Measurements from ENCODE around the gene HTRA1.

HTRA1 gene

GRCh38 chr10:122461367-122461728 is at the start of gene HTRA1:
Gene HTRA1, plus strand, starts transcription at chr10:122461553. Its CDS starts 100 bp downstream, at chr10:122461653.
- DNase-seq (ENCODE audit: low read depth), result peak; percentile 65

- no peak for DNase-seq (ENCODE audit: low read depth)
Observed at GRCh38 chr10:122413327-122413726, 48.0 kb upstream of the HTRA1 start.

GRCh38 chr10:122417667-122418066 is 43.7 kb upstream of the HTRA1 start:
- no peak for DNase-seq (ENCODE audit: low read depth)

- no peak for DNase-seq (ENCODE audit: low read depth)
Observed at GRCh38 chr10:122419016-122419415, 42.3 kb upstream of the HTRA1 start.

- peak; percentile 6 for DNase-seq (ENCODE audit: low read depth)
Observed at GRCh38 chr10:122419876-122420623, 41.3 kb upstream of the HTRA1 start.

GRCh38 chr10:122420624-122421007 is 40.7 kb upstream of the HTRA1 start:
- DNase-seq (ENCODE audit: low read depth), result no peak

- DNase-seq (ENCODE audit: low read depth), result no peak
Observed at GRCh38 chr10:122421054-122421625, 40.2 kb upstream of the HTRA1 start.

GRCh38 chr10:122421742-122422141 is 39.6 kb upstream of the HTRA1 start:
- no peak for DNase-seq (ENCODE audit: low read depth)

- no peak for DNase-seq (ENCODE audit: low read depth)
Observed at GRCh38 chr10:122422266-122422989, 38.9 kb upstream of the HTRA1 start.

- no peak for DNase-seq (ENCODE audit: low read depth)
Observed at GRCh38 chr10:122424059-122424458, 37.3 kb upstream of the HTRA1 start.

GRCh38 chr10:122426829-122427228 is 34.5 kb upstream of the HTRA1 start:
- DNase-seq (ENCODE audit: low read depth), result no peak

GRCh38 chr10:122427280-122427679 is 34.1 kb upstream of the HTRA1 start:
- DNase-seq (ENCODE audit: low read depth), result no peak

GRCh38 chr10:122435212-122435827 is 26.0 kb upstream of the HTRA1 start:
- peak; percentile 75 for DNase-seq (ENCODE audit: low read depth)

- DNase-seq (ENCODE audit: low read depth), result peak; percentile 81
Observed at GRCh38 chr10:122441961-122442360, 19.4 kb upstream of the HTRA1 start.

GRCh38 chr10:122445469-122445868 is 15.9 kb upstream of the HTRA1 start:
- DNase-seq (ENCODE audit: low read depth), result no peak

GRCh38 chr10:122445904-122446303 is 15.4 kb upstream of the HTRA1 start:
- DNase-seq (ENCODE audit: low read depth), result no peak

- no peak for DNase-seq (ENCODE audit: low read depth)
Observed at GRCh38 chr10:122446668-122447423, 14.5 kb upstream of the HTRA1 start.

- no peak for DNase-seq (ENCODE audit: low read depth)
Observed at GRCh38 chr10:122448600-122448999, 12.8 kb upstream of the HTRA1 start.

GRCh38 chr10:122449153-122449552 is 12.2 kb upstream of the HTRA1 start:
- no peak for DNase-seq (ENCODE audit: low read depth)

- DNase-seq (ENCODE audit: low read depth), result no peak
Observed at GRCh38 chr10:122450353-122450990, 10.9 kb upstream of the HTRA1 start.

GRCh38 chr10:122454071-122454470 is 7.3 kb upstream of the HTRA1 start:
- no peak for DNase-seq (ENCODE audit: low read depth)
